Measurements from ENCODE around the gene ABHD17A.
A peak's percentile ranks its signal among the peaks of the same experiment; 100 is the strongest.

Gene ABHD17A

DNA sequence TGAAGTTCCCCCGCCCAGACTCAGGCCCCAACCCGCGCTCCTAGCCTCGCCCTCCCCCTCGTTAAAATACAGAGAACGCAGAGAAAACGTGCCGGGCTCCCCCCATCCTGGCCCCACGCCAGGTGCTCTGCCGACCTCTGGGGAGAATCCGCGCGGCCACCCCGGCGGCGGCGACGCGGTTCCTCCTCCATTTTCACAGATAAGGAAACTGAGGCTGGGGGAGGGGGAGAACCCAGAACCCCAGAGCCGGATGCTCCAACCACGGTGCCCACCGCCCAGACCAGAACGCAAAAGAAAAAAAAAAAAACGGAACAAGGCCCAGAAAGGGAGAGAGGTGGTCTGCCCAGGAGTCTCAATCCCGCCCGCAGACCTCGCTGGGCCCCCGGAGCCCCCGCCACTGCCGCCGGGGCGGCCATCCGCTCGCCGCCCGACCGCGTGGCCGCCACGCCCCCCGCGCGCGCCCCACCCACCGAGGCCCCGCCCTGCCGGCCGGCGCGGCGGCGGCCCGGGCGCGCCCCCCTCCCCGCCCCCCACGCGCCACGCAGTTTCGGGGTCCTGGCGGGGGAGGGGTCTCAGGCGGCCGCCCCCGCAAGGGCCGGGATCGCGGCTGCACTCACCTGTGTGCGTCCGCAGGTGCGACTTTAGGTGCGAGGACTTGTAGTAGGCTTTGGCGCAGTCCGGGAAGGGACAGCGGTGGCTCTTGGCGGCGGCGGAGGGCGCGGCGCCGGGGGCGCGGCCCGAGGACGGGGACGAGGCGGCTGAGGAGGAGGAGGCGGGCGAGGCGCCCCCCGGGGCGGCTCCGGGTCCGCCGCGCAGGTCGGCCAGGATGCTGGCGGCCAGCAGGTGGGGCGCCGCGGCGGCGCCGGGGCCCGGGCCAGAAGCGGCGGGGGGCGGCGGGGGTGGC lies 22.6 kb downstream of the ABHD17A start:
- Histone ChIP-seq H3K36me3 (ENCODE audit: control insufficient read depth in 4 of 4, insufficient read depth in 4 of 4, low read length in 3 of 4) (no peaks in the 10 kb centered on the region), H3K4me1 (ENCODE audit: control extremely low read depth in 1 of 4, control insufficient read depth in 4 of 4, insufficient read depth in 4 of 4, low read length in 3 of 4) (peaks cover 0 to 58% (median 53%) of the 10 kb centered on the region in 4 experiments), H3K4me3 (ENCODE audit: control insufficient read depth in 1 of 7, extremely low read depth in 1 of 7, insufficient read depth in 4 of 7, low read depth in 2 of 7, low read length in 6 of 7) (peak overlapping the region; percentile 68 to 87 (median 77)), H3K9me3 (ENCODE audit: control extremely low read depth in 1 of 5, control insufficient read depth in 4 of 5, insufficient read depth in 2 of 5, low read depth in 1 of 5, low read length in 4 of 5) (no peaks in the 10 kb centered on the region), H3K27ac (ENCODE audit: insufficient read depth in 1 of 2, low read depth in 1 of 2, low read length in 2 of 2, poor library complexity in 1 of 2, severe bottlenecking in 2 of 2) (peak overlapping the region; percentile 25 to 81), H3K27me3 (replicated peaks in 2 of 5; ENCODE audit: control insufficient read depth in 4 of 5, insufficient read depth in 5 of 5, low read length in 4 of 5) (no peaks in the 10 kb centered on the region)
- under 1% methylated on average over 62 of the region's 109 CpGs for WGBS (ENCODE audit: insufficient coverage)
- CTCF ChIA-PET: no interaction called here
- DNase-seq: peak in 2 of 3 donors; percentile 72 to 77
- POLR2A ChIA-PET: no interaction called here

DNA sequence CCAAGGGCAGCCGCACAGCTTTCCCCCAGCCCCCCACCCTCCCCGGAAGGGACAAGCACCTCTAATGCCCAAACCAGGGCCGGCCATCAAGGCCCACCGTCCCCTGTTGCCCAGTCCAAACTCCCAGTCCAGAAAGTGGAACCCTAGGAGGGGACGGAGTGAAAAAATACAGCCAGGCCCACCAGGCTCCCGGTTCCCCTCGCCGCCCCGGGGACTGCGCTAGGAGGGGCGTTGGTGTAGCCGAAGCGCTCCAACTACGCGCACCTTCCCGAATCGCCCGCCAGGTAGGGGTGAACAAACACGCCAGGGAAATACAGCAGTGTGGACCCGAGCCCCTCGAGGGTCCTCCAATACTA lies 23.2 kb downstream of the ABHD17A start:
- DNase-seq: no peak
- H3K9me3 ChIP-seq (ENCODE audit: control extremely low read depth in 1 of 5, control insufficient read depth in 4 of 5, insufficient read depth in 2 of 5, low read depth in 1 of 5, low read length in 4 of 5): no peaks in the 10 kb centered on the region
- no peaks in the 10 kb centered on the region for H3K27me3 ChIP-seq (replicated peaks in 2 of 5; ENCODE audit: control insufficient read depth in 4 of 5, insufficient read depth in 5 of 5, low read length in 4 of 5)
- 0% methylated on average over 18 of the region's 21 CpGs for WGBS (ENCODE audit: insufficient coverage)
- H3K4me3 ChIP-seq (ENCODE audit: control insufficient read depth in 1 of 7, extremely low read depth in 1 of 7, insufficient read depth in 4 of 7, low read depth in 2 of 7, low read length in 6 of 7): peak overlapping the region; percentile 66 to 87 (median 77)
- peaks cover 0 to 64% (median 59%) of the 10 kb centered on the region in 4 experiments for H3K4me1 ChIP-seq (ENCODE audit: control extremely low read depth in 1 of 4, control insufficient read depth in 4 of 4, insufficient read depth in 4 of 4, low read length in 3 of 4)
- ChIA-PET POLR2A (no interaction called here), CTCF (no interaction called here)
- H3K27ac ChIP-seq (ENCODE audit: insufficient read depth in 1 of 2, low read depth in 1 of 2, low read length in 2 of 2, poor library complexity in 1 of 2, severe bottlenecking in 2 of 2): peak overlapping the region; percentile 25 to 81
- H3K36me3 ChIP-seq (ENCODE audit: control insufficient read depth in 4 of 4, insufficient read depth in 4 of 4, low read length in 3 of 4): no peaks in the 10 kb centered on the region

DNA sequence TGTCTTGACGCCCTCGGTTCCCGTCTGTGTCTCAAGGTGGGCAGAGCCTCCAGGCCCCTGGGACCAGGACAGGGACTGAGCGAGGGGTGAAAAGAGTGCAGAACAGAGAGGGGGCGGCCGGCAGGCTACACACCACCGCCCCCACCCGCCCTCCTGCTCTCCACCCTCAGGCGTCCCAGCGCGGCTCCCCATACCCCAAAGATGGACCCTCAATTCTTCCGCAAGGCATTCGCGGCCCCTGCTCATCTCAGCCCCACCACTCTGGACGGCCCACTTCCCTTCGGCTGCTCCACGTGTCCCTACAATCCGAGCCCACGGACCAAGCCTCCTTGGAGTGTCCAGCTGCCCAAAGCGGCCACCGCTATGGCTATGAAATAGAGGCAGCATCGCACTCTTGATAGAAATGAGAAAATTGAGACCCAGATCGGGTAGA lies 23.7 kb downstream of the ABHD17A start:
- no peaks in the 10 kb centered on the region for H3K36me3 ChIP-seq (ENCODE audit: control insufficient read depth in 4 of 4, insufficient read depth in 4 of 4, low read length in 3 of 4)
- no peak for DNase-seq
- WGBS (ENCODE audit: insufficient coverage): 40% methylated on average over 19 of the region's 23 CpGs
- H3K4me3 ChIP-seq (ENCODE audit: control insufficient read depth in 1 of 7, extremely low read depth in 1 of 7, insufficient read depth in 4 of 7, low read depth in 2 of 7, low read length in 6 of 7): peak overlapping the region; percentile 66 to 87 (median 77)
- ChIA-PET CTCF (no interaction called here), POLR2A (no interaction called here)
- H3K4me1 ChIP-seq (ENCODE audit: control extremely low read depth in 1 of 4, control insufficient read depth in 4 of 4, insufficient read depth in 4 of 4, low read length in 3 of 4): peaks cover 0 to 67% (median 62%) of the 10 kb centered on the region in 4 experiments
- no peaks in the 10 kb centered on the region for H3K27me3 ChIP-seq (replicated peaks in 2 of 5; ENCODE audit: control insufficient read depth in 4 of 5, insufficient read depth in 5 of 5, low read length in 4 of 5)
- H3K27ac ChIP-seq (ENCODE audit: insufficient read depth in 1 of 2, low read depth in 1 of 2, low read length in 2 of 2, poor library complexity in 1 of 2, severe bottlenecking in 2 of 2): peak overlapping the region; percentile 33 to 81
- no peaks in the 10 kb centered on the region for H3K9me3 ChIP-seq (ENCODE audit: control extremely low read depth in 1 of 5, control insufficient read depth in 4 of 5, insufficient read depth in 2 of 5, low read depth in 1 of 5, low read length in 4 of 5)

DNA sequence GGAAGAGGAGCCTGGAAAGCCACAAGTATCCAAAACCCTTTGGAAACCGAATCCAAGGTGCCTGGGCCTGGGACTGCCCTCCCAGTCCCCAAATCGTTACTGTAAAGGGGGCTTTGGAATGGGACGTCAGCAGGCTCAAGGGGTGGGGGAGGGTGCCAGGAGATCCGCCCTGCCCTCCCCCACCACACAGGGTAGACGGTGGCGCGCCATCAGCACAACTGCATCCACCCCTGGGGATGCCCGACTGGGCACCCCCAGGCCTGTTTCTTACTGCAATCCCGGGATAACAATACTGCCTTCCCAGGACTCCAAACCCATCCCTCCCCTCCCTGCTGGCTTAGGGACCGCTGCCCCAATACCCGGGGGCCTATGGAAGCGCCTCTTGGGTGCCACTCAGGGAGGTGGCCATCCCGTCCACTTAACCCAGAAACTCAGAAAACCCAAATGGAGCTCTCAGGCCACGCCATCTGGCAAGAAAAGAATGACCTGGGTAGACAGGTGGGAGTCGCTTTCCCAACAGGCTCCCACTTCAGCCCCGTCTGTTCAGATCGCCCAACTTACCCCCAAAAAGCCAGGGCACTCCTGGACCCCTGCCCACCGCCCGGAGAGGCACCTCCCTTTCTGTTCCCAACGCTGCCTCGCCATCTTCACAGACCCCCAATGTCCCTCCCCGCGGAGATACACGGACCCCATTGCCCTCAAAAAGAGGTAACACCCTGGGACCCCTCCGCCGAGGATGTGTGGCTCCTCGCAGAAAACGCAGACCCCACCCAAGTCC lies 24.3 kb downstream of the ABHD17A start:
- 77% methylated on average over 23 of the region's 28 CpGs for WGBS (ENCODE audit: insufficient coverage)

DNA sequence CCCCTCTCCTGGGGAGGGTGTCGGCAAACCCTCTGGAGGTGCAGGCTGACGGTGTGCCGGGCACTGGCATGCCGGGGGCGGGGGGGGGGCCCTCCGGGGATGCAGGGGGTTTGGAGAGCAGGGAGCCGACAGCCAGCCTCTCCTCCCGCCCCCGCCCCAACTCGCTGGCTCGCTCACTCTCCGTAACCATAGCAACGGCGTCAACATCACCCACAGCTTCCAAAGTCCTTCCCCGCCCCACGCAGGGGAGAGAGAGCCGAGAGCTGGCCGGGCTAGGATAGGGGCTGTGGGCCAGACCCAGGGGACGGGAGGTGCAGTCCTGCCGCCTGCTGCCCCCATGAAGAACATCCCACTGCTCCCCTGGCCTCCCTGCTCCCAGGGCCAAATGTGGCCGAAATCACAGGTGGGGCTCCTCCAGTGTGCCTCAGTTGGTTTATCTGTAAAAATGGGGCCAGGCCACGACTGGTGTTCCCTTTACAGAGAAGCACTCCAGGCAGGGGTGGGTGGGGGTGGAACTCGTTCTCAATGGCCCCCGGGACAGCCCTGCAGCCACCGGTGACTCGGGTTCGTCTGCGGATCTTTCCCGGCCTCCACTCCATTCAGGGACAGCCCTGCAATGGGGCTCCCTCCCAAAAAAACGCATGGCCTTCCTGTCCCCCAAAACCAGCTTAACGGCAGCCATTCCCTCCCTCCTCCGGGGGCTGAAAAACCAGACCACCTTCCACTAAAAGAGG lies 25.1 kb downstream of the ABHD17A start:
- Histone ChIP-seq H3K36me3 (ENCODE audit: control insufficient read depth in 4 of 4, insufficient read depth in 4 of 4, low read length in 3 of 4) (no peaks in the 10 kb centered on the region), H3K27me3 (replicated peaks in 2 of 5; ENCODE audit: control insufficient read depth in 4 of 5, insufficient read depth in 5 of 5, low read length in 4 of 5) (no peaks in the 10 kb centered on the region), H3K27ac (ENCODE audit: insufficient read depth in 1 of 2, low read depth in 1 of 2, low read length in 2 of 2, poor library complexity in 1 of 2, severe bottlenecking in 2 of 2) (peak overlapping the region; percentile 54 to 81), H3K4me1 (ENCODE audit: control extremely low read depth in 1 of 4, control insufficient read depth in 4 of 4, insufficient read depth in 4 of 4, low read length in 3 of 4) (peaks cover 0 to 76% (median 70%) of the 10 kb centered on the region in 4 experiments), H3K9me3 (ENCODE audit: control extremely low read depth in 1 of 5, control insufficient read depth in 4 of 5, insufficient read depth in 2 of 5, low read depth in 1 of 5, low read length in 4 of 5) (no peaks in the 10 kb centered on the region), H3K4me3 (ENCODE audit: control insufficient read depth in 1 of 7, extremely low read depth in 1 of 7, insufficient read depth in 4 of 7, low read depth in 2 of 7, low read length in 6 of 7) (peak overlapping the region in 2 of 7 experiments; percentile 77 to 87)
- whole genome bisulfite sequencing (ENCODE audit: insufficient coverage): 56% methylated on average over 12 of the region's 32 CpGs
- peak; percentile 67 to 87 (median 84) for DNase-seq
- ChIA-PET POLR2A (no interaction called here), CTCF (no interaction called here)

More for the DNA sequence above, 24.3 kb downstream of the ABHD17A start:
- ChIA-PET POLR2A (no interaction called here), CTCF (no interaction called here)
- no peaks in the 10 kb centered on the region for H3K36me3 ChIP-seq (ENCODE audit: control insufficient read depth in 4 of 4, insufficient read depth in 4 of 4, low read length in 3 of 4)
- H3K27me3 ChIP-seq (replicated peaks in 2 of 5; ENCODE audit: control insufficient read depth in 4 of 5, insufficient read depth in 5 of 5, low read length in 4 of 5): no peaks in the 10 kb centered on the region
- H3K4me3 ChIP-seq (ENCODE audit: control insufficient read depth in 1 of 7, extremely low read depth in 1 of 7, insufficient read depth in 4 of 7, low read depth in 2 of 7, low read length in 6 of 7): peak overlapping the region in 6 of 7 experiments; percentile 49 to 87 (median 80)
- peaks cover 0 to 74% (median 68%) of the 10 kb centered on the region in 4 experiments for H3K4me1 ChIP-seq (ENCODE audit: control extremely low read depth in 1 of 4, control insufficient read depth in 4 of 4, insufficient read depth in 4 of 4, low read length in 3 of 4)
- peak overlapping the region; percentile 33 to 81 for H3K27ac ChIP-seq (ENCODE audit: insufficient read depth in 1 of 2, low read depth in 1 of 2, low read length in 2 of 2, poor library complexity in 1 of 2, severe bottlenecking in 2 of 2)
- H3K9me3 ChIP-seq (ENCODE audit: control extremely low read depth in 1 of 5, control insufficient read depth in 4 of 5, insufficient read depth in 2 of 5, low read depth in 1 of 5, low read length in 4 of 5): no peaks in the 10 kb centered on the region
- no peak for DNase-seq

DNA sequence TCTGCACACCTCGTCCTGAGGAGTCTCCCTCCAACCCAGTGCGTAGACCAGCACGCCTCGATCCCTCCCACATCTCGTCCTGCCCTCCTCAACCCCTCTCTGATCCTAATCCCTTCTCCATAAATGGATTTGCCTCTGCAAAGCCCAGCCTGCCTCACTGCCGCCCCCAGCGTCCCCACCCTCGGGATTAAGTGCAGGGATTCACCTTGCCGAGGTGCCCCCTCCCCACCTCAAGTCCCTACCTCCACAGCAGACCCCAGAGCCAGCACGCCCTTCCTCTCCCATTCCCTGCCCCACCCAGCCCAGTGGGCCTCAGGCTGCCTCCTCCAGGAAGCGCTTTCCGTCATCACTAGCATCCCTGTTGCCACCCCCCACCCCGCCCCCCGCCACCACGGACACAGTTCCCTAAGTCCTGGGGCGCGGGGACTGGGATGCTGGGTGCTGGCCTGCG lies 25.9 kb downstream of the ABHD17A start:
- Histone ChIP-seq H3K27ac (ENCODE audit: insufficient read depth in 1 of 2, low read depth in 1 of 2, low read length in 2 of 2, poor library complexity in 1 of 2, severe bottlenecking in 2 of 2) (peak overlapping the region; percentile 54 to 81), H3K4me1 (ENCODE audit: control extremely low read depth in 1 of 4, control insufficient read depth in 4 of 4, insufficient read depth in 4 of 4, low read length in 3 of 4) (peaks cover 0 to 77% (median 73%) of the 10 kb centered on the region in 4 experiments), H3K4me3 (ENCODE audit: control insufficient read depth in 1 of 7, extremely low read depth in 1 of 7, insufficient read depth in 4 of 7, low read depth in 2 of 7, low read length in 6 of 7) (no peak overlapping the region), H3K9me3 (ENCODE audit: control extremely low read depth in 1 of 5, control insufficient read depth in 4 of 5, insufficient read depth in 2 of 5, low read depth in 1 of 5, low read length in 4 of 5) (no peaks in the 10 kb centered on the region), H3K36me3 (ENCODE audit: control insufficient read depth in 4 of 4, insufficient read depth in 4 of 4, low read length in 3 of 4) (no peaks in the 10 kb centered on the region), H3K27me3 (replicated peaks in 2 of 5; ENCODE audit: control insufficient read depth in 4 of 5, insufficient read depth in 5 of 5, low read length in 4 of 5) (no peaks in the 10 kb centered on the region)
- 76% methylated on average over 13 of the region's 18 CpGs for WGBS (ENCODE audit: insufficient coverage)
- POLR2A ChIA-PET: no interaction called here
- CTCF ChIA-PET: no interaction called here
- no peak for DNase-seq
